HG02610 (cell line): ENCODE results near the gene TF.
"Not testable (repeated sequence)": the region's sequence is repeated elsewhere in the genome, so short reads cannot be mapped to it uniquely, and the experiment has no call there.

Source experiments
- ATAC-seq: cut with Tn5 transposase; IDR thresholded peaks from one replicate; pipeline ENCODE4 v1.9.1; 2021; ENCODE audit warnings: mild to moderate bottlenecking, moderate library complexity; ENCODE audit not compliant: unreplicated experiment

TF gene

GRCh38 chr3:133745981-133746711 lies at the start of gene TF:
TF (plus strand) TSS chr3:133746393; CDS start chr3:133746441, 48 bp downstream.
- ATAC-seq: no peak

GRCh38 chr3:133697960-133698359 lies 48.2 kb upstream of the TF start:
- no peak for ATAC-seq

DNA sequence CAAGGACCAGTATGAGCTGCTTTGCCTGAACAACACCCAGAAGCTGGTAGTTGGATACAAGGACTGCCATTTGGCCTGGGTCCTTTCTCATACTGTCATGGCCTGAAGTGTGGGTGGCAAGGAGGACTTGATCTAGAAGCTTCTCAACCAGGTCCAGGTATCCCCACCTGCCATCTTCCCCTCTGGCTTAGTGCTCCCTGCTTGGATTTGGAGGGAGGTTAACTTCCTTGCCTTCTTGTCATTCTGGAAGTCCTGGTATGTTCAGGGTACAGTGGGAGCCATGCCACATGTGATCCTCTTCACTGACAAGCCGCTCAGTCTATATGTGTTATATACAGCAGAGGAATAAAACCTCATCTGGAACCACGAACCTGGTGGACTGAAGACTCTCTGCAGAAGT lies 46.7 kb upstream of the TF start:
- no peak for ATAC-seq

GRCh38 chr3:133699903-133700302 lies 46.3 kb upstream of the TF start:
- no peak for ATAC-seq

DNA sequence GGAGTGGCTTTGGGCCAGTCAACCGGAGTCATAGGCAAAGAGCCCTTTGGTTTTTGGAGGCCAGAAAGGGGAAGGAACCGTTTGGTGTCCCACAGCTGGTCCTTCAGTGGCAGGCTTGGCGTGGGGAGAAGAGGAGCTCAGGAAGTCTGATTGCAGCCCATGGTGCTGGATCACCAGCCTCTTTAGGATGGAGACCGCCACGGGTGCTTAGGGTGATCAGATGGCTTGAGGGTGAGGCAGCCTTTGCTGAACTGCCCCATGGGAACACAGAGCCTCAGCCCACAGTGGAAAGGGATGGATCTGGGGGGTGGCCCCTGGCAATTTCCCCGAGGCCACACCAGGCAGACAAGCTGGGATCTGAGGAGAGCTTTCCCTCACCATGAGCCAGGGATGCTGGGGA lies 45.8 kb upstream of the TF start:
- ATAC-seq: no peak

GRCh38 chr3:133701435-133702358 lies 44.5 kb upstream of the TF start:
- no peak for ATAC-seq

GRCh38 chr3:133703915-133704314 lies 42.3 kb upstream of the TF start:
- no peak for ATAC-seq

DNA sequence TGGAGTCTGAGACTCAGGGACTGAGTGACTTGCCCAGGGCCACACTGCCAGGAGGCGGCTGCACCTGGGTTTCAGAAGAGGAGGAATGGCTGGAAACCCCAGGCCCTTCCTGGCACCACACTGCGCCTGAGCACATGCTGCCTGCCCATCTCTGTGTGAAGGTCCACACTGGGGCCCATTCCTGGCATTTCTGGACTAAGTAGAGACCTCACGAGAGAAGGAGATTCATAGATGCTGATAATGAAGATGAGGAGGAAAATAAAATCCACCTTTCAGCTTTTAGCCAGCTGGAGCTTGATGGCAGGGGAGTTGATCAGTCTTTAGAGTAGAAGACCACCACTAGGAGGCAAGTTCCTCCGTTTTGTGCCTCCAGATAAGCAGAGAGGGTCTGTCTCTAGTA lies 40.2 kb upstream of the TF start:
- ATAC-seq: no peak

- ATAC-seq: no peak
These were observed 36.9 kb upstream of the TF start for GRCh38 chr3:133709139-133709750.

- no peak for ATAC-seq
These were observed 35.2 kb upstream of the TF start for GRCh38 chr3:133711013-133711412.

GRCh38 chr3:133712017-133712416 lies 34.2 kb upstream of the TF start:
- ATAC-seq: no peak

DNA sequence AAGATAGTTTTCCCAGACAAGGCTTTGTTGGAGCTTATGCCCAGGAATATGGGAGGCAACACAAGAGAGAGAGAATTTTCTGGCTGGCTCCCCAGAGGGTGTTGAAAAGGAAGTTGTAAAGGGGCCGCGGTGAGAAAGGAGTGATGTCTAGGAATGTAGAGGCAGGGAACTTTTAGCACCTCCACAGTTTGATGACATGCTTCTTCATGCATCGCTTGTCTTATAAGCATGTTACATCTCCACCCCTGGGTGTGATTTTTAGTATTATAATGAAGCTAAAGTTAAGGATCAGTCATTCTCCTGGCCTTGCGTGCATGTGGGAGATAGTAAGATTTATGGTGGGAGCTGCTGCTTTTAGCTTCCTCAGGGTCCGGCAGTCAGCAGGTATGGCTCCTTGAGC lies 32.8 kb upstream of the TF start:
- no peak for ATAC-seq

DNA sequence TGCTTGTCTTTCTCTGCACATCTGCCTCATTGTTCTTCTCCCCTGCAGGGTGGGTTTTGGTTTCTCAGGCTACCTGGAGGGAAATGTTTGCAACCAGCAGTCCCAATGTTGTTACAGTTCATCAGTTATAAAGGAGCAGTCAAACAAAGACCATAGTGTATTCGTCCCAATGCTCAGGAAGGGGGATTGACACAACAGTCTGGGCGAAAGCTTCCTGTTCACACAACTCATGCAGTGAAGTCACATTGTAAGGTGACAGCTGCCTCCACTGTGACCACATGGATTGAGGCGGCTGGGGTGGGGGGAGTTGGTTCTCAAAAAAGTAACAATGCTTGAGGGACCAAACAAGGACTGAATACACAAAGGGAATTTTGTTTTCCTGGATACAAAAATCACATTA lies 28.8 kb upstream of the TF start:
- no peak for ATAC-seq

DNA sequence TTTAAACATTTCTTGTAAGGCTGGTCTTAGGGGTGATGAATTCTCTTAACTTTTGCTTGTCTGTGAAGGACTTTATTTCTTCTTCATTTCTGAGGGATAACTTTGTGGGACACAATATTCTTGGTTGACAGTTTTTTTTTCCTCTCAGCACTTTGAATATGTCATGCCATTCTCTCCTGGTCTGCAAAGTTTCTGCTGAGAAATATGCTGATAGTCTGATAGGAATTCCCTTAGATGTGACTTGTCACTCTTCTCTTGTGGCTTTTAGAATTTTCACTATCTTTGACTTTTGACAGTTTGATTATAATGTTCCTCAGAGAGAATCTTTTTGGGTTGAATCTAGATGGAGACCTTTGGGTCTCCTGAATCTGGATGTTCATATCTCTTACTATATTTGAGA lies 23.3 kb upstream of the TF start:
- ATAC-seq: no peak

DNA sequence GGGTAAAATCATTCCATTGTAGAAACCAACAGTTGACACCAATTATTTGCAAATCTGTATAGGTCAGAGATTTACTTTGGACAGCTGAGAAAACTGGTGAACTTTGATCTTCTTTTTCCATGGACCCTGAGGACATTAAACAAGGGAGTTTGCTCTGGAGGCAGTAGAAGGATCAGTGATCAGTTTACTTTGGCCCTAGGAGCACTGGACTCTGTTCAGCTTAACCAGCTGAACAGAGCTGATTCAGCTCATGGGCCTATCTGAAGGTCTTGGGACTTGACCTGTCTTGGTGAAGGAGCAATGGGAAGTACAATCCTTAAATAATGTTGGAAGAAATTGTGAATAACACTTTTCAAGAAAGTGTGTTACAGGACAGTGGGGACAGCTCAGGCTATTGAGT lies 15.2 kb upstream of the TF start:
- no peak for ATAC-seq

GRCh38 chr3:133732231-133732630 lies 14.0 kb upstream of the TF start:
- ATAC-seq: not testable (repeated sequence)

GRCh38 chr3:133733226-133733625 lies 13.0 kb upstream of the TF start:
- no peak for ATAC-seq

- ATAC-seq: no peak
These were observed 11.9 kb upstream of the TF start for GRCh38 chr3:133734305-133734704.

DNA sequence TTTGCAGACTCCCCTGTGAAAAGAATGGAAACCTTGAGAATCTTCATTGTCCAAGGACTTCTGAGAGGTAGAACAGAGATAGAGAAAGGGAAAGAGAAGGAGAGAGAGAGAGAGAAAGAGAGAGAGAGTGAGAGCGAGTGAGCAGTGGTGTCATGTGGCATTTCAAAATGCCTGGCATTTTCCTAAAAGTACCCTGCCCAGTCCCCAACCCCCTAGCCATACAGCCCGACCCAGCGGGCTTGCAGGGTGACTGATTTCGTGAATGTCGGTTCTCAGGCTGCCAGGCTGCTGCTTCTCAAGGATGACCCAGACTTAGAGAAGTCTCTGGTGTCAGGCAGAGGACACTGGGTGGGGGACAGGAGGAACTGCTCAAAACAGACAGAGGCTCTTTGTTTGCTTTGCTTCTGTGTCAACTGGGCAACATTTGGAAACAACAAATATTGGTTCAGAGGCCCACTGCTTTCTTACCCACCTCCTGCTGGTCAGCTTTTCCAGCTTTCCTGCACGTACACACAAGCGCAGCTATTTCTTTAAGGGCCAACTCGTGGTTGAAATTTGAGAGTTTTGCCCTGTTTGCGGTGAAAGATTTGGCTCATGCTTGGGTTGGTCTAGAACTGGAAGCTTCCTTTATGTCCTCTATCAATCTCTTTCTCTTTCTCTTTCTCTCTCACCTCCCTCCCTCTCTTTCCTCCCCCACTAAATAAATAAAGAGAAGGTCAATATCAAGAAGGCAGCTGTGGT lies 3.7 kb upstream of the TF start:
- ATAC-seq: no peak

- ATAC-seq: no peak
These were observed 2.0 kb upstream of the TF start for GRCh38 chr3:133744241-133744640.

- no peak for ATAC-seq
These were observed 1.1 kb upstream of the TF start for GRCh38 chr3:133745108-133745507.
